Heart right ventricle (tissue), 16 donors: ENCODE results near the gene ZFP36L1. TPM values are rescaled to one million over a fixed set of nuclear protein-coding genes. Genes with fewer than 3 reads are reported as not detected.
A peak's percentile ranks its signal among the peaks of the same experiment; 100 is the strongest.

Source experiments
- ATAC-seq, 8 donors: fragments of 200-7000 bp; cut with Tn5 transposase; one replicate each; pipeline ENCODE4 v1.9.1; 2020; ENCODE audit warnings: mild to moderate bottlenecking in 8 of 8, moderate library complexity in 8 of 8, moderate number of reproducible peaks in 1 of 8
- DNase-seq, 2 donors: peaks; one replicate each; pipeline ENCODE4 v3.0.0-alpha.2; 2020
- H3K27ac ChIP-seq, 10 donors: fragments of 200-600 bp; sonication (generic) in 2 of 10; one replicate each; pipeline versions ENCODE4 v1.5.0 to v1.8.0; 2020 to 2022; ENCODE audit warnings: mild to moderate bottlenecking in 3 of 10
- H3K27me3 ChIP-seq, 7 donors: fragments of 200-600 bp; one replicate each; pipeline ENCODE4 v1.8.0; 2021 to 2022; ENCODE audit warnings: mild to moderate bottlenecking in 2 of 7
- H3K36me3 ChIP-seq, 9 donors: fragments of 200-600 bp; sonication (generic) in 1 of 9; one replicate each; pipeline versions ENCODE4 v1.5.0 to v1.8.0; 2020 to 2022; ENCODE audit warnings: mild to moderate bottlenecking in 2 of 9
- H3K4me1 ChIP-seq, 9 donors: fragments of 200-600 bp; sonication (generic) in 1 of 9; one replicate each; pipeline versions ENCODE4 v1.5.0 to v1.8.0; 2020 to 2022; ENCODE audit warnings: mild to moderate bottlenecking in 4 of 9
- H3K4me3 ChIP-seq, 10 donors: fragments of 200-600 bp; sonication (generic) in 2 of 10; one replicate each; pipeline versions ENCODE4 v1.5.0 to v1.8.0; 2020 to 2022; ENCODE audit warnings: mild to moderate bottlenecking in 7 of 10, moderate library complexity in 2 of 10
- H3K9me3 ChIP-seq, 11 donors: fragments of 200-600 bp in 10 of 11; sonication (generic) in 2 of 11; one replicate each; pipeline versions ENCODE4 v1.5.0 to v1.8.0; 2013 to 2022; ENCODE audit warnings: mild to moderate bottlenecking in 2 of 11, control low read depth in 1 of 11, moderate library complexity in 1 of 11
- WGBS, 2 donors: extraction: QIAGEN DNeasy Blood & Tissue Kit; methylation state at CpG; one replicate each; pipeline ENCODE4 v1.1.7; 2013; ENCODE audit warnings: inconsistent platforms in 1 of 2; 5-methylcytosine and 5-hydroxymethylcytosine counted together
- intact Hi-C, 10 donors: fragments of 100-400 bp; cut with DNase I; formaldehyde crosslinking; loops; one replicate each; pipeline versions ENCODE4 v1.11.1 to v1.14.2; 2022
- polyA plus RNA-seq, 2 donors: library from polyadenylated mRNA; stranded (reverse); fragments of 200-250 nt; gene quantifications; one replicate each; pipeline ENCODE4 v1.2.3, GENCODE V29; 2013
- total RNA-seq, 10 donors: library from RNA; stranded (reverse); fragmentation: NEBNext Ultra II Directional in 3 of 10; extraction: Animal tissue kit (Norgen Biotek cat#: 25700) in 3 of 10; gene quantifications; one replicate each; pipeline versions ENCODE4 v1.2.1 to v1.2.4, GENCODE V29; 2021 to 2023
- TF ChIP-seq, protein P1 (sequence below), 9 donors: fragments of 200-600 bp; sonication (generic) in 2 of 9; IDR thresholded peaks; one replicate each; pipeline versions ENCODE4 v1.5.0 to v1.8.0; 2021 to 2022; ENCODE audit warnings: antibody characterized with exemption in 9 of 9, mild to moderate bottlenecking in 5 of 9, moderate library complexity in 1 of 9
- donor health status: Arrhythmogenic right ventricular cardiomyopathy.
- donor health status: ischemic (EF 13 %, LVEDD 7.1; RV severe dilation, severe dysfunction).
- donor health status: healthy with polysubstance abuse.
- donor health status: DM: no; HTN: yes; CAD: no.
- donor health status: DM: no; HTN: no; CAD: no.
- donor health status: ischemic (EF 25% LVEDD 6.9; RV normal size, moderate dysfunction).
- donor health status: ischemic (EF 25% LVEDD 5.7; RV mildly dilated, moderate dysfunction).
- donor health status: healthy.
- donor health status: DM: yes; HTN: yes; CAD: no.
- donor health status: Ischemic cardiomyopathy.
- donor health status: ischemic (EF 35%, LVEDD 5.7; RV mildly dilated, moderate dysfunction).
- donor health status: nonischemic (EF 11% LVEDD 7.7; RV severe dilation, severe dysfunction).
- donor health status: DM: yes; HTN: yes; CAD: no.
- donor health status: PGD.
- donor health status: ischemic (EF 29% LVEDD 5.4; RV normal size, mild dysfunction).
- donor health status: nonischemic (EF 23%, LVEDD 6.1; RV moderate dilation, normal function).

The ZFP36L1 gene
- total and polyA plus RNA-seq, 12 donors, result 40.8 to 127 (median 53.1) TPM

DNA sequence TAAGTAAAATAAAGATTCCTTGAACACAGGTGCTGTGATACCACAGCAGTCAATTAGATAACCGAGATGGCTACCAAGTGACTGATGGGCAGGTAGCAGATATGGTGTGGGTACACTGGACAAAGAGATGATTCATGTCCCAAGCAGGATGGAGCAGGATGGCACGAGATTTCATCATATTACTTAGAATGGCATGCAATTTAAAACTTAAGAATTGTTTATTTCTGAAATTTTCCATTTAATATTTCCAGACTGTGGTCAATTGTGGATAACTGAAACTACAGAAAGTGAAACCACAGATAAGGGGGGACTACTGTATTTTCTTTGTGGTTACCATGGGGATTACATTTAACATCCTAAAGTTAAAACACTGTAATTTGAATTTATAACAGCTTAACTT lies 7.5 kb upstream of the ZFP36L1 start:
- H3K36me3 ChIP-seq, result no peaks in the 10 kb centered on the region
- ATAC-seq, result no peak
- 66 to 90% methylated on average over 2 of the region's 2 CpGs for WGBS, 2 donors
- H3K27ac ChIP-seq, result no peak overlapping the region
- TF ChIP-seq, protein P1, sequence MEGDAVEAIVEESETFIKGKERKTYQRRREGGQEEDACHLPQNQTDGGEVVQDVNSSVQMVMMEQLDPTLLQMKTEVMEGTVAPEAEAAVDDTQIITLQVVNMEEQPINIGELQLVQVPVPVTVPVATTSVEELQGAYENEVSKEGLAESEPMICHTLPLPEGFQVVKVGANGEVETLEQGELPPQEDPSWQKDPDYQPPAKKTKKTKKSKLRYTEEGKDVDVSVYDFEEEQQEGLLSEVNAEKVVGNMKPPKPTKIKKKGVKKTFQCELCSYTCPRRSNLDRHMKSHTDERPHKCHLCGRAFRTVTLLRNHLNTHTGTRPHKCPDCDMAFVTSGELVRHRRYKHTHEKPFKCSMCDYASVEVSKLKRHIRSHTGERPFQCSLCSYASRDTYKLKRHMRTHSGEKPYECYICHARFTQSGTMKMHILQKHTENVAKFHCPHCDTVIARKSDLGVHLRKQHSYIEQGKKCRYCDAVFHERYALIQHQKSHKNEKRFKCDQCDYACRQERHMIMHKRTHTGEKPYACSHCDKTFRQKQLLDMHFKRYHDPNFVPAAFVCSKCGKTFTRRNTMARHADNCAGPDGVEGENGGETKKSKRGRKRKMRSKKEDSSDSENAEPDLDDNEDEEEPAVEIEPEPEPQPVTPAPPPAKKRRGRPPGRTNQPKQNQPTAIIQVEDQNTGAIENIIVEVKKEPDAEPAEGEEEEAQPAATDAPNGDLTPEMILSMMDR (IDR thresholded peaks at IDR 0.05), result no peak
- intact Hi-C loops, result no loop called here
- no peaks in the 10 kb centered on the region for H3K27me3 ChIP-seq
- peaks cover 0 to 25% (median 5%) of the 10 kb centered on the region in 11 donors for H3K9me3 ChIP-seq
- peaks cover 0 to 26% (median 7%) of the 10 kb centered on the region in 9 donors for H3K4me1 ChIP-seq
- no peak for DNase-seq
- H3K4me3 ChIP-seq, result no peak overlapping the region

DNA sequence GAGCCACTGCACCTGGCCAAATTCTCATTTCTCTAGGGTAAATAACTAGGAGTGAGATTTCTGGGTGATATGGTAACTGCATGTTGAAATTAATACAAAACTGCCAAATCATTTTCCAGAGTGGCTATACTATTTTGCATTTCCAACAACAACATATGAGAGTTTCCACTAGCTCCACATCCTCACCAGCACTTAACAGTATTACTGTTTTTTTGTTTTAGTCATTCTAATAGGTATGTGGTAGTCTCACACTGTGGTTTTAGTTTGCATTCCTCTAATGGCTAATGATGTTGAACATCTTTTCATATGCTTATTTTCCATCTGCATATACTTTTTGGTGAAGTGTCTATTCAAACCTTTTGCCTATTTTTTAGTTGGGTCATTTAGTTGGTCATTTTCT lies 5.8 kb upstream of the ZFP36L1 start:
- H3K27me3 ChIP-seq, result no peaks in the 10 kb centered on the region
- peaks cover 0 to 16% (median 5%) of the 10 kb centered on the region in 11 donors for H3K9me3 ChIP-seq
- DNase-seq (no peak), ATAC-seq (no peak)
- TF ChIP-seq, protein P1 (IDR thresholded peaks at IDR 0.05), result no peak
- no peak overlapping the region for H3K27ac ChIP-seq
- H3K36me3 ChIP-seq, result no peaks in the 10 kb centered on the region
- H3K4me3 ChIP-seq, result no peak overlapping the region
- peaks cover 0 to 36% (median 7%) of the 10 kb centered on the region in 9 donors for H3K4me1 ChIP-seq
- intact Hi-C loops, result loop anchor here in 5 of 10 donors (5.0 to 10.0 kb wide), 3 partner anchors 254 to 404 kb away; no protein-coding TSS in a partner anchor

DNA sequence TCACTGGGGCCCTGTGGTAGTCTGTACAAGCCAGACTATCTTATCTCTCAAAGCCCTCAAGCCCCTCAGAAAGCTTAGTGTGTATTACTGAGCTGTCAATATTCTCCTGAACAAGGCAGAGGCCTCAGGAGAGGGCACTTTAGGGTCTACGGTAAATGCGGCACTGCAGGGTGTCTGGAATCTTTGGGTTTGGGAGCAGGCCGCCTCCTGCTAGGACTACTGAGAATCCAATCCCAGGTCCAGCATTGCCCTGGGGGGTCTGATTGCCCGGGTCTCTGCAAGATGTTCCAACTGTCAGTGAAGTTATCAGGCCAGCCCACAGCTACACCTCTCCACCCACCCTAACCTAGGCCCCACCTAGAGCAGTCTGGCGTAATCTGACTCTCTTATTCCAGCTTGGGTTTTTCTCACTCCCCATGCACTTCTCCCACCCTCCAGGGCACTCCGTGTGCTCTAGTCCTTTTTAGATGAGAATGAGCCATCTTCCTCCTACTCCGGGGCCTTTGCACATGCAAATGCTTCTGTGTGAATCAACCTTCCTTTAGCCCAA lies 4.3 kb upstream of the ZFP36L1 start:
- H3K27ac ChIP-seq, result peak overlapping the region in 9 of 10 donors; percentile 7 to 100 (median 99)
- peaks cover 0 to 36% (median 7%) of the 10 kb centered on the region in 9 donors for H3K4me1 ChIP-seq
- peaks cover 0 to 15% (median 5%) of the 10 kb centered on the region in 11 donors for H3K9me3 ChIP-seq
- H3K27me3 ChIP-seq, result no peaks in the 10 kb centered on the region
- ATAC-seq (no peak), DNase-seq (no peak)
- H3K36me3 ChIP-seq, result no peaks in the 10 kb centered on the region
- TF ChIP-seq, protein P1 (IDR thresholded peaks at IDR 0.05), result no peak
- 85 to 89% methylated on average over 7 of the region's 7 CpGs for WGBS, 2 donors
- intact Hi-C loops, result loop anchor here in 5 of 10 donors (5.0 to 10.0 kb wide), 3 partner anchors 252 to 402 kb away; no protein-coding TSS in a partner anchor
- no peak overlapping the region for H3K4me3 ChIP-seq

DNA sequence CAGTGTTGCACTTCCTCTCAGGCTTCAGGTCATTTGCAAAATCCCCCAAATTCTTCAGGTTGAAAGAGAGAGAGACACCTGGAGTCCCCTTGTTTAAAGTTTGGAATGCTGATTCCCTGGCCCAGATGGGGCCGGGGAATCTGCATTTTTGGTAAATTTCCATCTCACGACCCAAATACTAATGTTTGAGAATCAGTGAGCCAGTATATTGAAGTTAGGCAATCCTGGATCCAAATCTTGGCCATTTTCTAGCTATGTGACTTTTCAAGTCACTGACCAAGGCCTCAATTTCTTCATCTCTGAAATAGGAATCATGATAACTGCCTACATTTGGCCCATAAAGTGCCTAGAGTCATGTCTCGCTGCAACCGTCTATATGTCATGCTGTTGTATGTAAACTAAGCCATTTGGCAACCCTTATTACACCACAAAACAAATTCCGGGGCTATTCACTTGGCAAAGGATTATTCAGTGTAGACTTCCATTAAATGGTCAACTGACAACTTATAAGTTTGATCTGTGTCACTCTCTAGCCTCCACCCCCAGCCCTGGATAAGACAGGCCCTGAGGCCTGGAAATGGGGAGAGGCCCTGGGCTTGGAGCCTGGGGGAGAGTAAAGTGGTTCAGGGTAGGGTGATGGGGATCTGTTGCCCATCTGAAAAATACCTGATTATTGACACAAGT lies 3.7 kb upstream of the ZFP36L1 start:
- WGBS, 2 donors, result 66 to 71% methylated on average over 5 of the region's 5 CpGs
- peak overlapping the region; percentile 60 to 93 (median 87) for H3K4me3 ChIP-seq
- no peaks in the 10 kb centered on the region for H3K27me3 ChIP-seq
- ATAC-seq (no peak), DNase-seq (no peak)
- H3K27ac ChIP-seq, result peak overlapping the region; percentile 99 to 100 (median 100)
- peaks cover 0 to 9% (median 3%) of the 10 kb centered on the region in 11 donors for H3K9me3 ChIP-seq
- H3K4me1 ChIP-seq, result peaks cover 0 to 36% (median 9%) of the 10 kb centered on the region in 9 donors
- intact Hi-C loops, result loop anchor here in 5 of 10 donors (5.0 to 10.0 kb wide), 3 partner anchors 252 to 402 kb away; no protein-coding TSS in a partner anchor
- TF ChIP-seq, protein P1 (IDR thresholded peaks at IDR 0.05), result no peak
- peaks cover 0 to 5% (median 0%) of the 10 kb centered on the region in 9 donors for H3K36me3 ChIP-seq
